Sigmoid colon (tissue), 4 donors: ENCODE measurements around the gene CCDC157.

ENCODE experiments used
- EP300 ChIP-seq, 4 donors: sonication (generic); formaldehyde crosslinking; IDR thresholded peaks; one replicate each; pipeline ENCODE4 v1.6.1; 2017; ENCODE audit warnings: antibody characterized with exemption in 4 of 4
- POLR2A ChIP-seq, 2 donors: fragments of 450-650 bp; IDR thresholded peaks; one replicate each; pipeline ENCODE4 v1.6.1; 2016; ENCODE audit warnings: antibody characterized with exemption in 2 of 2, mild to moderate bottlenecking in 2 of 2, moderate library complexity in 2 of 2
- POLR2AphosphoS5 ChIP-seq, 4 donors: sonication (generic); formaldehyde crosslinking; IDR thresholded peaks; one replicate each; pipeline ENCODE4 v1.6.1; 2017; ENCODE audit warnings: antibody characterized with exemption in 4 of 4
- TF ChIP-seq, protein P1 (sequence below), 4 experiments: fragments of 450-650 bp in 3 of 4; fragments of 200-600 bp in 1 of 4; IDR thresholded peaks; one replicate each; pipeline ENCODE4 v1.5.1; 2016 to 2019; ENCODE audit warnings: antibody characterized with exemption in 4 of 4, mild to moderate bottlenecking in 3 of 4, moderate library complexity in 2 of 4

DNA sequence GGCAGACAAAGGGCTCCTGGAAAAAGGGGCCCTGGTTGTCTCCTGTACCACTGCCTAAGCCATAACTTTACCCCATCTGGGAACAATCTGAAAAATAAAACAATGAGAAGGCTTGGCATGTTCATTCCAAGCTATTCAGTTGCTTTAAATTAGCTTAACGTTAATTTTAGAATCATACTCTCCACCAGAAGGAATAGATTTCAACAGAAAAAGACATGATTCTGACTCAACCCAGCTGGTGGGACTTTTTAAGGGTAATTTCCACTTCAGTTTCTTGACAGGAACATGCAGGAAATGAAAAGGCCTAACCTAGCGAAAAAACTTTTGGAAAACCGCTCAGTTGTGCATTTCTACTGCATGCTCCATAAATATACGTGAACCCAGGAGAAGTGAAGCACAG lies 8.0 kb upstream of the CCDC157 start:
- TF ChIP-seq EP300 (IDR thresholded peaks at IDR 0.05) (no peak), POLR2A (IDR thresholded peaks at IDR 0.05) (no peak), POLR2AphosphoS5 (IDR thresholded peaks at IDR 0.05) (no peak)
- TF ChIP-seq, protein P1, sequence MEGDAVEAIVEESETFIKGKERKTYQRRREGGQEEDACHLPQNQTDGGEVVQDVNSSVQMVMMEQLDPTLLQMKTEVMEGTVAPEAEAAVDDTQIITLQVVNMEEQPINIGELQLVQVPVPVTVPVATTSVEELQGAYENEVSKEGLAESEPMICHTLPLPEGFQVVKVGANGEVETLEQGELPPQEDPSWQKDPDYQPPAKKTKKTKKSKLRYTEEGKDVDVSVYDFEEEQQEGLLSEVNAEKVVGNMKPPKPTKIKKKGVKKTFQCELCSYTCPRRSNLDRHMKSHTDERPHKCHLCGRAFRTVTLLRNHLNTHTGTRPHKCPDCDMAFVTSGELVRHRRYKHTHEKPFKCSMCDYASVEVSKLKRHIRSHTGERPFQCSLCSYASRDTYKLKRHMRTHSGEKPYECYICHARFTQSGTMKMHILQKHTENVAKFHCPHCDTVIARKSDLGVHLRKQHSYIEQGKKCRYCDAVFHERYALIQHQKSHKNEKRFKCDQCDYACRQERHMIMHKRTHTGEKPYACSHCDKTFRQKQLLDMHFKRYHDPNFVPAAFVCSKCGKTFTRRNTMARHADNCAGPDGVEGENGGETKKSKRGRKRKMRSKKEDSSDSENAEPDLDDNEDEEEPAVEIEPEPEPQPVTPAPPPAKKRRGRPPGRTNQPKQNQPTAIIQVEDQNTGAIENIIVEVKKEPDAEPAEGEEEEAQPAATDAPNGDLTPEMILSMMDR (IDR thresholded peaks at IDR 0.05): no peak
